GM21367 (cell line): ENCODE data around the gene SLC22A23.
A peak's percentile ranks its signal among the peaks of the same experiment; 100 is the strongest.

Source experiments
- ATAC-seq: cut with Tn5 transposase; IDR thresholded peaks from one replicate; pipeline ENCODE4 v1.9.1; 2021; ENCODE audit not compliant: unreplicated experiment

The SLC22A23 gene

DNA sequence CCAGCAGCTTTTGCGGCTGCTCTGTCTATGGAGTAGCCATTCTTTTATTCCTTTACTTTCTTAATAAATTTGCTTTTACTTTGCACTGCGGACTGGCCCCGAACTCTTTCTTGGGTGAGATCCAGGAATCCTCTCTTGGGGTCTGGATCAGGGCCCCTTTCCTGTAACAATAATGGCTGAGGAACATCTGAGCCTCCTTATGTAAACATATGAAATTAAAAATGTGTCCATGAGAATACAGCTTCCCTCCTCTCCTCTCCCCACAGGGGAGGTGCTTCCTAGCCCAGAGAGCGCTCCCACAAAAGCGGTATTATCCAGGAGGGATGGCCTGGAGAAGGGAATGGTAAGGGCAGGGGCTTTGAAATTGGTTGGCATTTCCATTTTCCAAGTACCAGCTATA, 117.0 kb downstream of the SLC22A23 start:
- ATAC-seq: no peak

DNA sequence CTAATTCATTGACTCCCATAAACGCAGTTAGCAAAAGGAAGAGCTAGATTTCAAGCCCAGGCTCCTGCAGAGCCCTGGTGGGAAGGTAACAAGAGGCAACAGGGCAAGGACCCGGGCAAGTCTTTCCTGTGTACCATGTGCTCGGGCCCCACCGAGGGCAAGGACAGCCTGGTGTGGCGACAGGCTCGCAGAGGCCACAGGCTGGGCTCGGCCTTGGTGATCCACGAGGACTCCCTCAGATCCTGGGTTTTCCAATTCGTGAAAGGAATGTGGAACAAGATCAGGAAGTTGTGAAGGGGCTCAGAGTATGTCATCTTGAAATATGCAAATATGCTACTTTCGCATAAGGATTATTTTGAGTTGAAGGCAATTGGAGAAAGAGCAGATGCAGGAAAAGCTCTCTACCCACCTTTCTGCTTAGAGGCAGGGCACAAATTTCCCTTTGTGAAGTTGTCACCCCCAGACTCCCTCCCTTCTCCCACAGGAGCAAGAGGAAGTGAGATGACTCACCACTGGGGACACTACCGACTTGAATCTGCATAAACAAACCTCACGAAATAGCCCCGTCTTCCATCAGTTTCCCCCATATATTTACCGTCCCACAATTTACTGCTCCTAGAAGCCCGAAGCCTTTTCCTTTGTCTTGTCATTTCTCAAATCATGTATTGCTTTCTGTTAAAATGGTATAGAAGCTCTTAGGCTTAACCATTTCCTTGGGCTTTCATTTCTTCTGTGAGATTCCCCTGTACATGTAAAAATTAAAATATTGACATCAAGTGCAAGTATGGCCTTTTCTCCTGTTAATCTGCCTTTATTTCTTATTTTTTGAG, 119.1 kb downstream of the SLC22A23 start:
- no peak for ATAC-seq

DNA sequence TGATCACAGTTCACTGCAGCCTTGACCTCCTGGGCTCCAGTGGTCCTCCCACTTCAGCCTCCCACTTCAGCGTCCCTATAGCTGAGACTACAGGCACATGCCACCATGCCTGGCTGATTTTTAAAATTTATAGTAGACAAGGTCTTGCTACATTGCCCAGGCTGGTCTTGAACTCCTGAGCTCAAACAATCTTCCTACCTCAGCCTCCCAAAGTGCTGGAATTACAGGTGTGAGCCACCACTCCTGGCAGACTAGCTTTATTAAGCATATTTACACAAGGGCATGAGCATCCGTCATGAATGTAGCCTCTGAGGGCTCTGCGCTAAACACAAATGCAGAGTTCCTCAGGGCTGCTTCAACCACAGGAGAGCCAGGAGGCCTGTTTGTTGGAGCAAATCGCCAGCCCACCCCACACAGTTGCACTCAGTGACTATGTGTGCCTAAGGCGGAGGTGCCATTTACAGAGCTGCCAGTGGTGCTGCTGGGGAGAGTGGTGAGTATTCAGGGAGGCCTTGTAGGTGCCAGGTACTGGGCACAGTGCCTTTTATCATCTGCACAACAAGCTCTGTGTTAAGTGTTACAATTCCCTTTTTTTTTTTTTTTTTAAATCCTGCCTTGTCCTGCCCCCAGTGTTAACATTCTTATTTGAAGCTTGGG, 119.9 kb downstream of the SLC22A23 start:
- ATAC-seq: no peak

DNA sequence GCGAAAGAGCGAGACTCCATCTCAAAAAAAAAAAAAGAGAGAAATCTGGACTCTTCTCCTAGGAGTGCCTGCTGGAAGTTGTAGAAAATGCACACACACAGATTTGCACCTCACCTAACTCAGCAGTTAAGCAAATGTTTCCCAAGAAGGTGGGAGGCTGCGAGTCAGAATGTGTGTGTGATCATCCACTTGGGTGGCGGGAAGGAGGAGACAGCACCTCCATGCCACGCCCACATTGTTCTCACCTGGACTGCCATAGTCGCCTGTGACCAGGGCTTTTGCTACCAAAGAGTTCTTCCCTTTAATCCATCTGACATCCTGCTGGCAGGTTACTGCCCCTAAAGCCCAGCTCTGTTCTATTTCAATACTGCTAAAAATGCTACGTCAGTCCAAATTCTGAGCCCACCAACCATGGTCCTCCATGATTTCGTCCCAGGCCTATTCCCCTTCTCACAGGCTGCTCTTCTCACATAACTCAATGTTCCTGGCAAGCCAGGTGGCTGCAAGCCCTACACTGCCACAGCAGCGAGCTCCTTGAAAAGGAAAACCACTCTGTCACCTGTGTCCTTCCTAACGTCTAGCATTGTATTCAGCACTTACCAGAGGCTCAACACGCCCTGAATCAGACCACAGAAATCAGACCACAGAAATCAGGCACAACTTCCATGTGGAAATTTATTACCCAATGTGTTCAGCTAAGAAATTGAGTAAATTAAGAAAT, 120.6 kb downstream of the SLC22A23 start:
- no peak for ATAC-seq

DNA sequence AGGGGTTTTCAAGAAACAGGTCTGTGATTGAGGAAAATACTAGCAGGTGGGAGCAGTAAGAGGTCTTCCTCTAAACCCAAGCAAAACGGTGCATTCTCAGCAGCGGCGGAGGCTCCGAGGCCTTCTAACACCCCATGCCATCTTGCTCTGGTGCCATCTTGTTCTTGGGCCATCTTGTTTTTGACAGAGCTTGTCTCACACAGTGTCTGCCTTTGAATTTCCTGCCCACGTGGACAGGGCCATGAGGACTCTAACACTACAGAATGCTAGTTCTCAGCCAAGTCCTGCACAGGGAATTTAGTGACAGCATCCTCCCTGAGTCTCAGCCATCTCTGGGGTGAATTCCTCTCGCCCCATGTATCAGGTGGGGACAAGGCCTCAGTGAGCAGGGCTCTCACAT, 121.7 kb downstream of the SLC22A23 start:
- ATAC-seq: no peak

DNA sequence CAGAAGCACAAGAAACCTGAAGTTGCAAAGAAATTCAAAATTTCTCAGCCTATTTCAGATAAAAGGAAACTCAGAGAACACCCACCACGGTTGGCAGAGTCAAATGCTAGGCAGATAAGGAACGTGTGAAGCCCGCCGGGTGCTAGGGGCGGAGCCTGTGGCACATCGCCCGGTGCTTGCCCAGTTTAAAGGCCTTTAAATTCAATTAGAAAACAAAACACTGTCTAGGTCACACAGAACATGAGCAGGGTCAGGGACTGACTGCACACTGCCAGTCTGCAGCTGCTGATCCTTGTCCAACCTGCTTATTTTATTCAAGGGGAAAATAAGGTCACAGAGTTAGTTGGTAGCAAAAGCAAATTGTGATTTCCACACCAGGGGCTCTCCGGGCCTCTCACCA, 122.3 kb downstream of the SLC22A23 start:
- no peak for ATAC-seq

DNA sequence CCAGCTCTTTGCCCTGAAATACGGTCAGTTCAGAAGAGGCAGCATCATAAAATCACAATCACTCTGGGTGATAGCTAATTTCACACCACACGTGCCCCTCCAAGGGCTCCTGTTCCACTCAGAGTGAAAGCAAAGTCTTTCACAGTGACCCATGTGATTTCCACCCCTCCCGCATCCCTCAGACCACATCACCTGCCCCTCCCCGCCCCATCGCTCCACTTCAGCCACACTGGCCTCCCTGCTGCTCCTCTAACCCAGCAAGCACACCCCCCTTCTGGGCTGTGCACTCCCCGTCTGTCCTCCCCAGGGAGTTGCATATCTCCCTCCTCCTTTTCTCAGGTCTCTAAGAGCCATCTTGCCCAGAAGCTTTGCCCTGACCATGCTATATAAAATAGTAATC, 123.6 kb downstream of the SLC22A23 start:
- peak; percentile 54 for ATAC-seq

DNA sequence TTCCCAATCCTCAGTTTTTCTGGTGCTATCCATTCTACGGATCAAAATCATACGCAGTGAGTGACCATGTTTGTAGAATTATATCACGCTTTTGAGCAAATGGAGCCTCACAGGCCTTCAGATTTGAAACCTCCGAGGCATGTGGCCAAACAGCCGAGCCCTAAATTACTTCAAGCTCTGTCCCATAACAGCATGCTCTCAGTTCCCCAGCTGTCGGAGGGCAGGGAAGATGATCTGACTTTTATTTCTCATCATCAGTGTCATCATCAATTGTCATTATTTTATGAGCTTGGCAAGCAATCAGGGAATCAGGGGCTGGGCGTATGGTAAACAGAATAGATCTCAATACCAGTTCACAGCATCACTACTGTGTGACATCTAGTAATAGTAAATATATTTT, 124.9 kb downstream of the SLC22A23 start:
- ATAC-seq: no peak

DNA sequence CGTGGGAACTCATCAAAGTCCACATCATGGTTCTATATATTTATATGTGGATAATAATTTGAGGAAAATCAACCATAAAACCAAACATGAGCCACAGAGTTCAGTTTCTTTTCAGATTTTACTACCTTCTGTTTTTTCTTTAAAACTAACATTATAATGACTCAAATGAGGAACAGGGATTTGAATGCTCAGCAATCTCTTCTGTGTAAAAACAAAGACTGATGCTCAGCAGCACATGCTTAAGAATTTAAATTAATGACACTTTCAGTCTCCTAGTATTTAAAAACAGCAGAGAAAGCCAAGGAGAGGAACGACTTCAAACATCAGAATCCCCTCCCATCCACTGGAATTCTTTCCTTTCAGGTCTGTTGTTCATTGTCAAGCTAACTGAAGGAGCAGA, 125.4 kb downstream of the SLC22A23 start:
- no peak for ATAC-seq

DNA sequence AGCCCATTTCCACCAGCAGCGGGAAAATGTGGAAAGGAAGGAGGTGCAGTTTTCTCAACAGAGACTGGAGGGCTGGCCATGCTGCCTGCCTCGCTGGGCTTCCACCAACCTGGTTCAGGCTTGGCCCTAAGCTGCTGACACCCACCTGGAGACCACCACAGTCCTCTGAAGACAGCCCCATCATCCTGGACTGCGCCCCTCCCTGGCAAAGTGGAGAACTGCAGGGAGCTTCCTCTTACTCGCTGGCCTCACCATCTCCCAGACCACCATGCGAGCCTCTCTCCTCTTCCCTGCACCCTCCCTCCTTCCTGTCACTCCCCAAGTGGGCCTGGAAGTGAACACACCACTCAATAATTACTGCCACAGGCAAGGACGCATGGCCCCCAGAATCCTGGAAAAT, 126.7 kb downstream of the SLC22A23 start:
- ATAC-seq: no peak

DNA sequence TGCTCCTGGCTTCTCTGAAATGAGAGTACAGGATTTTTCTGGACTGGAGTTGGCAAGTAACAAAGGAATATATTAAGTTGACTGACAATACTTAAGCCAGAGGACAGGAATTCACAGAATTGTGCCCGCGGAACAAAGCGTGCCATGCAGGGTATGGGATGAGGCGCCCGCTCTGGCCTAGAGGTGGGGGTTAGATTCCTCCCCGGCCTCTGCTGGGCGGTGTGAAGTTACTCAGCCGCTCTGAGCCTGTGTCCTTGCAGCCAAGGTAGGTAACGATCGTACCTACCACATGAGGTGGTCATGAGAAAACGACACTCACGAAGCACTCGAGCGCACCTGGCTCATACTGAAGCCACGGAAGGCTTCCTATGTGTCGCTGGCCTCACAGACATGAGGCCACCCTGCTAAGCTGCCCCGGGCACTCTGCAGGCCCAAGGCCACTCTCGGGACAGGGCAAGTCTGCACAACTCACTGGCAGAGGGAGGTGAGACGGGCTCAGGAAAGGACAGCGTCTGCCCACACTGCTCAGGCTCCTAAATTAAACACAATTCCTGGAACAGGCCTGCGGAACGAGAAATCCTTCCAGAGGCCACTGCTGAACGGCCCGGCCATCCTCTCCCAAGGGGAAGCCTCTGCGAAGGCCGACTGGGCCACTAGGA, 127.3 kb downstream of the SLC22A23 start:
- ATAC-seq: no peak

DNA sequence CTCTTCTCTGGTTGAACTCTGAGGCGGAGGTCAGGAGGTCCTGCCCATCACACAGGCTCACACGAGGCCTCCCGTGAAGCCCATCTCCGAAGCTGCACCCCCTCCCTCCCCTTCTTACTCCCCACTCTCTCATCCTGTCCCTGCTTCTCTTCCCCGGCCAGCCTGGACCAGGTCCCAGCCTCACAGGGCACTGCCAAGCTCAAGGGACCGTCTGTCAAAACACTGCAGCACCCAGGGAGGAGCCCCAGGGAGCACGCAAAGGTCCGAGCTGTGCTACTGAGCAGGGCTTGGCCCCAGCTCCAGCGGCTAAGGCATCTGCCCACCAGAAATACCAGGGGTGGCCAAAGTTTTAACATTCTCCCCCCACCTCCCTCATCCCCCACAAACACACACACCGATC, 128.1 kb downstream of the SLC22A23 start:
- ATAC-seq: no peak

DNA sequence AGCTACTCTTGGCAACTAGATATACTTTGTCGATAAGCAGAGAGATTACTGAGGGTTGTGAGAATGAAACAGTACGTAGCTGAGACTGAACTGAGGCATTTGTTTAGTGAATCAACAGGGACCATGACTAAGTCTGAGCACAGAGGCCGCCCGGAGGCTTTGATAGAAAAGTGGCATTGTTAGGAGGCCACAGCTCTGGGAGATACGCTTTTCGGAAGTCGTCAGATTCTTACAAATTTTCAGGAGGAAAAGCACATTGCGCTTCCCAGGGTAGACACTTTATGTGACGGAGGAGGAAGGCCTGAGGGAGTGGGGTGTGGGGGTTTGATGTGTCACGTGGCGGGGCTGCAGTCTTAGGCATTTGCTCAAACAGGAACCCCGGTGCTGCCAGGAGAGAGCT, 128.7 kb downstream of the SLC22A23 start:
- ATAC-seq: no peak

DNA sequence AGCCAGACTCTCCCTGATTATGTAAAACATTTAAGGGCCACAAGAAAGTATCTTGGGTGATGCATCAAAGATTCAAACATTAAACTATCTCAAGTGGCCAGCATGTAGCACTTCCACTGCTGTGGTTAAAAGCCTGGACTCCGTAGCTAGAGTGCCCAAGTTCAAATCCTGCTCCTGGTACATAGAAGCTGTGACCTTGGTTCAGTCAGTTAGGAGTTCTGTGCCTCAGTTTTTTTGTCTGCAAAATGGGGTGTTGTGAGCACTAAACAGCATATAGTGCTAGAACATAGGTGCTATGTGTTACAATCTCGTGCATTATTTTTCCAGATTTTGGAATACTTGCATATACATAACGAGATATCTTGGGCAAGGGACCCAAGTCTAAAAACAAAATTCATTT, 129.4 kb downstream of the SLC22A23 start:
- ATAC-seq: no peak

DNA sequence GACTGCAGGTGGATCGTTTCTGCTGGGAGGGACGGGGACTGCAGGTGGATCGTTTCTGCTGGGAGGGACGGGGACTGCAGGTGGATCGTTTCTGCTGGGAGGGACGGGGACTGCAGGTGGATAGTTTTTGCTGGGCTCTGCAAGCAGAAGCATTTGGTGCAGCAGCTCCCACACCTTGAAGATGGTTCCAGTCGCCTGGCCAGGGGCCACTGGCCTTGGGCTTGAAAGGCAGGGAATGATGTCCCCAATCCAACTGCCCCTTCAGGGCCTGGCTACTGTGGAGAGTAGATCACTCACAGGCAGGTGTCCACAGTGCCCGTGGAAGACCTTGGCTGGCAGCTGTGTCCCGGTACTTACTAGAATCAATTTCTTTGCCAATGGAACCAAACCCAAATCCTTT, 129.9 kb downstream of the SLC22A23 start:
- no peak for ATAC-seq

DNA sequence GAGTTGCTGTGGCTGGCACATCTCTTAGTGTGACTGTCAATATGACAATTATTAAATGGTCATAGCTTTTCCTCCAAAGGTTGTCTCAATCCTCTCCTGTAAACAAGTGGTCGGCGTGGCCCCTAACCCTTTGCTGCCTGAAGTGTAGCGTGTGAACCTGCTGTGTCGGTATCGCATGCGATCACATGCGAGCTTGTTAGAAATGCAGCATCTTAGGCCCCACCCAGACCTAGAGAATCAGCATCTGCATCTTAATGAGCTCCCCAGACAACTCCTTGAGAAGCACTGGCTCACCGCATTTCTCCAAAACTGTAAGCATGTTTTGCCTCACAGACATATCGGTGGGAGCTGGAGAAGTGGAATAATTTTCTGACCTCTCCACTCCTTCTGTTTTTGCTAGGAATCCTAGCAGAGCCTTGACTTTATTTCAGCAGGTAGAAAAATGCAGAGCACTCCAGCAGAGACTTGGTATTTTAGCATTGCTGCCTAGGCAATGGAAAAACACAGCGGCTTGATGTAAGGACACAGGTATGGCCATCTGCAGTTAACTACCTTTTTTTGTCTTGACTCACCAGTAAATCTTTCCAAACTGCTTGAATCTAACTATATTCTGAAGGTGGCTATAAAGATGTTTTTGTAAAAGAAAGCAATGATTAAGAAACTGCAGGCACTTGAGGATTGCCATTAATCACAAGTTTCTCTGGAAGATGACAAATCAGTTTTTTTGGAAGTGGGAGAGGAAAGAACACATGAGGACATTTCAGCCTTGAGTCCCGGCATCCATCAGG, 130.5 kb downstream of the SLC22A23 start:
- no peak for ATAC-seq

DNA sequence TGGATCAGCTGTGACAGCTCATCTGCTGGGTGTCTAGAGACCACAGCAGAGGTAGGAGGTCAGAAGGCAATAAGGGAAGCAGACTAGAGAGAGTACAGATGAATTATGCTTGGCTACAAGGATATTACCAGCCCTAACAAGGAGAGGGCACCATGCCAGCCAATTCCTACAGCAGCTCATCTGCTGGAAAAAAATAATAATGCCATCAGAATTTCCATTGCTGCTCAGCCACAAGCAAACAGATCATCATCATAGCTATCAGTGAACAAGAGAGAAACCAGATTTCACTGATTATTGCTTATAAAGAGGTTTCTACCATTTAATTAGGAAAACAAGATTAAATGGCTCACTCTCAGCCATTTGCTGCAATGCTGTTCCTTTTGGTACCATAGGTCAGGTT, 131.6 kb downstream of the SLC22A23 start:
- ATAC-seq: no peak

DNA sequence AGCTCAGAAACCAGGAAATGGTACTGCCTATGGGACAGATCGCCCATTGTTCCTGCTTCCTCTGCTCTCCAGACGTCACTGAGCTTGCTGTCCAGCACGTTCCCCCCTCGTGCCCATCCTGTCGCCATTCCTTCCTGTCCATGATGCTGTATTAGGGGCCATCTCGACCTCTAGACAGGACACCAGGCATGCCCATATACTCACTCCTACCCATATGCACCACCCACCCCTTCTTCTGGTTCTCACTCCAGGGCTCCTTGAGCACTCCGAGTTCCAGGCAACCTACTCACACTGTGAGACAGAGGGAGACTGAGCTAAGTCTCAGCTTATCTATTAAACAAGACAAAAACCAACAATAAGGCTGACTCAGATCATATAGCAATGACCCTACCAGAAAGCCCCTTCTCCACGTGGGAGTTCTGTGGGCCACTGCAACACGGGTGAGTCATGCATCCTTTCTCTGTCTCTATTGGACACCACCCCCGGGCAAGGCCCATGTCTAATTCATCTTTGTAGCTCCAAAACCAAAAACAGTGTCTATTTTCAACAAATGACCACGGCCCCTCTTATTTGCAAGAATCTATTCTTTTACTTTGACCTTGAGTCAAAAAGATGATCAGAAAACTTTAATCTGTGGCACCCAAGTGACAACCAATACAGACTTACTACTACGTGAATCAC, 132.4 kb downstream of the SLC22A23 start:
- ATAC-seq: no peak

DNA sequence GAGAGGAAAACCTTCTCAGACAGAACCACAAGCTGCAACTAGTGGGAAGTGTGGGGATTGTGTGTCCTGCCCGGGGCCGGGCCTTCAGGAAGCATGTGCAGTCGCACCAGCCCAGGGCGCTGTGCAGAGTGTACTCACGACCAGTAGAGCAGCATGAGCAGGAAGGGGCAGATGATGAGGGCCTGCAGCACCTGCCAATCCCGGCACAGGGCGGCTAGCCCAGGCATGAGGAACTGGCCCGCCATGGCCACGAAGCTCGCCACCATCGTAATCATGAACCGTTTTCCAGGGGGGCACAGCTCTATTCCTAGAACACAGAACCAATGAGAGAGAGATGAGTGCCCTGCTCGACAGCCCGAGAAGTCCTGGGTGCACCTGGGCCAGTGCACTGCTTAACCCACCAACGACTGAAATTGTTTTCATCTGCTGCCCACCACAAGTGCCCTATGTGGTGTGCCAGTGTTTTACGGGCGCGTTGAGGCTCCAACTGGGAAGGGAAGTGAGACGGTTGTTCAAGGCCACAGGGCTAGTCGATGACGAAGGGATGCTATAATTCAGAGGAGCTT, 133.1 kb downstream of the SLC22A23 start:
- no peak for ATAC-seq

DNA sequence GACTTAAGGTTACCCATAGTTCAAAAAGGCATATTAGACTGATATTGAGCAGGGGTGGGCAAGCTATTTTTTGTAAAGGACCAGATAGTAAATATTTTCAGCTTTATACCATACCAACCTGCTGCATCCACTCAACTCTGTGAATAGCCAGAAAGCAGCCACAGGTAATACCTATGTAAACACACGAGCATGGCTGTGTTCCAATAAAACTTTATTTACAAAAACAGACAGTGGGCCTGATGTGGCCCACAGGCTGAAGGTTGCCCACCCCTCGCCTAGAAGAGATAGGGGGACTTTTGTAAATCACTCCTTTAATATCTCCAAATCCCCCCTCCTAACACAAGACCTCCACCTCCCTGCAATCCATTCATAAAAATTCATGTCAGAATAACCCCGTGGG, 133.7 kb downstream of the SLC22A23 start:
- ATAC-seq: no peak
